Measurements from ENCODE around the gene GPD1L.

- TF ChIP-seq POLR2AphosphoS5 (IDR thresholded peaks at IDR 0.05; ENCODE audit: low read depth, low read length) (no peak), TAF1 (IDR thresholded peaks at IDR 0.05; ENCODE audit: borderline replicate concordance, low read depth, low read length) (no peak), POLR2A (IDR thresholded peaks at IDR 0.05; ENCODE audit: low read depth, low read length) (no peak)
Observed at GRCh38 chr3:32126305-32127015, 20.0 kb downstream of the GPD1L start.

Measured in GM12892 (cell line).